ENCODE measurements around the gene EVI5L. TPM values are rescaled to one million over a fixed set of nuclear protein-coding genes. Genes with fewer than 3 reads are reported as not detected.
A peak's percentile ranks its signal among the peaks of the same experiment; 100 is the strongest.

The EVI5L gene
- total RNA-seq, 4 donors from 2014 or later, result 6.9 to 10.8 (median 7.9) TPM

- ATAC-seq (ENCODE audit: low FRiP score) (no peak), DNase-seq (ENCODE audit: low spot score) (no peak)
- no peak for TF ChIP-seq CTCF (IDR thresholded peaks at IDR 0.05)
Observed at GRCh38 chr19:7795555-7796161, 34.4 kb upstream of the EVI5L start.

DNA sequence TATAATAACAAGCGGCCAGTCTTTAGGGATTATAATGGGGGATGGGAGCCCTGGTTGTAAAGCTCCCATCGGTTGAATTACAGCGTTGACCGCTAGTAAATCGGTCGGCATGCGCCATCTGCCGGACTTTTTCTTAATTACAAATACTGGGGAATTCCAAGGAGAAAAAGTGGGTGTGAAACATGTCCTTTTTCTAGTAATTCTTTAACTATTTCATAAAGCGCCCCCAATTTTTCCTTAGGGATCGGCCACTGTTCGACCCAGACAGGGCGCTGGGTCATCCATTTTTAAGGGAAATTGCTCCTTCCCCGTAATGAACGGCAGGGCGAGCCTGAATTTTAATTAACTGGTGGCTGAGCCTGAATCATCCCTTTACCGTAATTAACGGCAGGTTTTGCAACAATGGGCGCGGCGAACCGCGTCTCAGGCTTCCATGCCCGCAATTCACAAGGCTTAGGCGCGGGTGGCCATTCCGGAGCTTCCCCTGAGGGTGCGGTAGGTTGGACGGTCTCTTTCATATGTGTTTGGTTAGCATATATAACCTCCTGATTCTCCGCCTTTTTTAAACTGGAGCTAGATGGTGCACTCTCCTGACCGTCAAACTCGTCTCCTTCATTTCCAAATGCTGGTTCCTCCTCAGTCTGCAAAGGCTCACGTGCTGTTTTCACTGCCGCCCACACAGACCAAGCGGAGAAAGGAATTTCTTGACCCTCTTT, 30.2 kb upstream of the EVI5L start:
- peak in 2 of 3 donors; percentile 12 to 46 for TF ChIP-seq CTCF (IDR thresholded peaks at IDR 0.05)
- ATAC-seq (ENCODE audit: low FRiP score) (peak; percentile 86), DNase-seq (ENCODE audit: low spot score) (peak; percentile 53)

DNA sequence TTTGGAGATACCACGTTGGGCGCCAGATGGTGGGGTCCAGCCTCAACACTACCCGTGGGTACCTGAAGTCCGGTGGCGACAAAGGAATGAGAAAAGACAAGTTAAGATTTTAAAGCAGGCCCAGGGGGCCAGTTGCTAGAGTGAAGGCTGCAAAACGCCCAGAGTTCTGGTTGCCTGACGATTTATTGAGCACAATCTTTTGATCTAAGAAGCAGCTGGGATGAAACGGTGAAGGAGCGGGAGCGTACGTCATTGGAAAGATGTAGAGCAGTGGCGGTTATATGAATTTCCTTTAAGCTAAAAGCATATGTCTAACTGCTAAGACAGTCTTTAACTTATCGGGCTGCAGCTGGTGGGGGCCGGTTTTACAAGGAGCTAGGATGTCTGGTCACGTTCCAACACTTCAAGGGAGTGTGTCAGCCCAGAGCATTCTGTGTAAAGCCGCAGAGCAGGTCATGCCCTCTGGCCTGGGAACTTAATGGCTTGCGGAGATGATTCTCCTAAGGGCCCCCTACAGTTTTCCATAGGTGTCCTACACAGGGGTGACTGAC, 28.9 kb upstream of the EVI5L start:
- ATAC-seq (ENCODE audit: low FRiP score) (no peak), DNase-seq (ENCODE audit: low spot score) (no peak)
- TF ChIP-seq CTCF (IDR thresholded peaks at IDR 0.05), result no peak

GRCh38 chr19:7806234-7806633, 23.8 kb upstream of the EVI5L start:
- no peak for DNase-seq (ENCODE audit: low spot score)
- no peak for TF ChIP-seq CTCF (IDR thresholded peaks at IDR 0.05)
- no peak for ATAC-seq (ENCODE audit: low FRiP score)

- no peak for ATAC-seq (ENCODE audit: low FRiP score)
- DNase-seq (ENCODE audit: low spot score), result no peak
- no peak for TF ChIP-seq CTCF (IDR thresholded peaks at IDR 0.05)
Observed at GRCh38 chr19:7806876-7807275, 23.1 kb upstream of the EVI5L start.

DNA sequence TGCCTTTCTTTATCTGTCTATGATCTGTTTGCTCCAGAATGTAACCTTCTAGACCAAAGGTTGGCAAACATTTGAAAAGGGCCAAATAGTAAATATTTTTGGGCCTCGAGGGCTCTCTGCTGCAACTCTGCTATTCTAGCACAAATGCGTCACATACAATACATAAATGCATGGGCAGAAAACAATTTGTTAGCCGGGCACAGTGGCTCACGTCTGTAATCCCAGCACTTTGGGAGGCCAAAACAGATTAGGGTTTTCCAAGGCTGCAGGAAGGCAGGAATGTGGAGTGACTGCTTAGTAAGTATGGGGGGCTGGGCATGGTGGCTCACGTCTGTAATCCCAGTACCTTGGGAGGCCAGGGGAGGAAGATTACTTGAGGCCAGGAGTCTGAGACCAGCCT, 21.9 kb upstream of the EVI5L start:
- DNase-seq (ENCODE audit: low spot score), result no peak
- no peak for ATAC-seq (ENCODE audit: low FRiP score)
- no peak for TF ChIP-seq CTCF (IDR thresholded peaks at IDR 0.05)

DNA sequence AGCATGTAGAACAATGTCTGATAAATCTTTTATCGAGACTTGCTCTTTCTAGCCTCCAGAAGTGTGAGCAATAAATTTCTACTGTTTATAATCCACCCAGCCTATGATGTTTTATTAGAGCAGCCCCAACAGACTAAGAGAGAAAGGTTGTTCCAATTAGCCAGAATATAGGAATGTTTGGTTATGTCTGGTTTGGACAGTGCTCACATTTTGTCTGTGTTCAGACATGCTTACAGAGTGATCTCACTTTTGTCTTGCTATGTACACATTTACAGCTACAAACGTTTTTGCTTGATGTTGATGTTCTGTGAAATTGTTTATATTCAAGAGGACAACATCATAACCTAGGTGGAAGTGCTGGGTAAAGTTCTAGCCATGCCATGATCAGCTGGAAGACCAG, 18.0 kb upstream of the EVI5L start:
- ATAC-seq (ENCODE audit: low FRiP score), result no peak
- DNase-seq (ENCODE audit: low spot score), result no peak
- no peak for TF ChIP-seq CTCF (IDR thresholded peaks at IDR 0.05)

Measured in omental fat pad (tissue), 4 donors.